Memory B cell (primary cell): Measurements from ENCODE around the gene ENO1.

Source experiments
- ATAC-seq: fragments of 150-1000 bp; cut with Tn5 transposase; 2 replicates; pipeline ENCODE4 v1.10.0; 2021; ENCODE audit warnings: low read depth, mild to moderate bottlenecking, moderate library complexity
- DNase-seq, 2 donors: peaks; one replicate each; pipeline ENCODE4 v3.0.0; 2022; ENCODE audit warnings: low spot score in 2 of 2
- H3K27ac Mint-ChIP-seq: one replicate; pipeline ENCODE4 v1.8.0; 2022; ENCODE audit warnings: mild to moderate bottlenecking, moderate library complexity, mixed read lengths
- H3K27me3 Mint-ChIP-seq: one replicate; pipeline ENCODE4 v1.8.0; 2022; ENCODE audit warnings: mixed read lengths
- H3K36me3 Mint-ChIP-seq: one replicate; pipeline ENCODE4 v1.8.0; 2022; ENCODE audit warnings: mild to moderate bottlenecking, mixed read lengths
- H3K4me1 Mint-ChIP-seq: one replicate; pipeline ENCODE4 v1.8.0; 2022; ENCODE audit warnings: mixed read lengths
- H3K4me3 Mint-ChIP-seq: one replicate; pipeline ENCODE4 v1.8.0; 2022; ENCODE audit warnings: mild to moderate bottlenecking, moderate library complexity, mixed read lengths
- H3K9me3 Mint-ChIP-seq: one replicate; pipeline ENCODE4 v1.8.0; 2022; ENCODE audit warnings: mixed read lengths

ENO1 gene

GRCh38 chr1:8870616-8871538 is 7.6 kb downstream of the ENO1 start:
- H3K4me1 Mint-ChIP-seq, result peaks cover 18% of the 10 kb centered on the region
- DNase-seq (no peak), ATAC-seq (no peak)
- H3K9me3 Mint-ChIP-seq, result no peaks in the 10 kb centered on the region
- H3K4me3 Mint-ChIP-seq, result no peak overlapping the region
- no peaks in the 10 kb centered on the region for H3K27me3 Mint-ChIP-seq
- H3K36me3 Mint-ChIP-seq, result peaks cover 40% of the 10 kb centered on the region
- H3K27ac Mint-ChIP-seq, result no peak overlapping the region

- peaks cover 15% of the 10 kb centered on the region for H3K4me1 Mint-ChIP-seq
- H3K9me3 Mint-ChIP-seq, result no peaks in the 10 kb centered on the region
- H3K4me3 Mint-ChIP-seq, result no peak overlapping the region
- no peak for DNase-seq
- no peaks in the 10 kb centered on the region for H3K27me3 Mint-ChIP-seq
- no peak overlapping the region for H3K27ac Mint-ChIP-seq
- ATAC-seq, result no peak
- peaks cover 38% of the 10 kb centered on the region for H3K36me3 Mint-ChIP-seq
Measured at GRCh38 chr1:8870103-8870502, 8.4 kb downstream of the ENO1 start.

GRCh38 chr1:8867878-8868567 is 10.5 kb downstream of the ENO1 start:
- Mint-ChIP-seq H3K9me3 (no peaks in the 10 kb centered on the region), H3K27ac (no peak overlapping the region), H3K4me3 (no peak overlapping the region), H3K4me1 (peaks cover 9% of the 10 kb centered on the region), H3K36me3 (peaks cover 37% of the 10 kb centered on the region), H3K27me3 (no peaks in the 10 kb centered on the region)
- no peak for DNase-seq
- ATAC-seq, result no peak

- no peak for ATAC-seq
- Mint-ChIP-seq H3K27ac (no peak overlapping the region), H3K9me3 (no peaks in the 10 kb centered on the region), H3K27me3 (no peaks in the 10 kb centered on the region), H3K4me1 (peaks cover 7% of the 10 kb centered on the region), H3K4me3 (no peak overlapping the region), H3K36me3 (peaks cover 37% of the 10 kb centered on the region)
- no peak for DNase-seq
Measured at GRCh38 chr1:8866792-8867415, 11.6 kb downstream of the ENO1 start.

GRCh38 chr1:8866173-8866791 is 12.2 kb downstream of the ENO1 start:
- Mint-ChIP-seq H3K27ac (no peak overlapping the region), H3K9me3 (no peaks in the 10 kb centered on the region), H3K36me3 (peaks cover 37% of the 10 kb centered on the region), H3K4me1 (peaks cover 7% of the 10 kb centered on the region), H3K27me3 (no peaks in the 10 kb centered on the region), H3K4me3 (no peak overlapping the region)
- no peak for DNase-seq
- ATAC-seq, result no peak

GRCh38 chr1:8864713-8865344 is 13.7 kb downstream of the ENO1 start:
- H3K36me3 Mint-ChIP-seq, result peaks cover 35% of the 10 kb centered on the region
- peaks cover 4% of the 10 kb centered on the region for H3K4me1 Mint-ChIP-seq
- H3K9me3 Mint-ChIP-seq, result no peaks in the 10 kb centered on the region
- H3K4me3 Mint-ChIP-seq, result no peak overlapping the region
- no peak for ATAC-seq
- DNase-seq, result no peak
- H3K27me3 Mint-ChIP-seq, result no peaks in the 10 kb centered on the region
- no peak overlapping the region for H3K27ac Mint-ChIP-seq

GRCh38 chr1:8863794-8864233 is 14.7 kb downstream of the ENO1 start:
- Mint-ChIP-seq H3K36me3 (peaks cover 31% of the 10 kb centered on the region), H3K27ac (no peak overlapping the region)
- ATAC-seq, result no peak

GRCh38 chr1:8863138-8863537 is 15.3 kb downstream of the ENO1 start:
- peaks cover 3% of the 10 kb centered on the region for H3K4me1 Mint-ChIP-seq
- no peaks in the 10 kb centered on the region for H3K9me3 Mint-ChIP-seq
- ATAC-seq, result no peak
- no peak for DNase-seq
- H3K27me3 Mint-ChIP-seq, result no peaks in the 10 kb centered on the region
- no peak overlapping the region for H3K27ac Mint-ChIP-seq
- H3K36me3 Mint-ChIP-seq, result peaks cover 33% of the 10 kb centered on the region
- H3K4me3 Mint-ChIP-seq, result no peak overlapping the region

More at GRCh38 chr1:8863794-8864233, 14.7 kb downstream of the ENO1 start:
- Mint-ChIP-seq H3K27me3 (no peaks in the 10 kb centered on the region), H3K4me3 (no peak overlapping the region), H3K9me3 (no peaks in the 10 kb centered on the region), H3K4me1 (peaks cover 3% of the 10 kb centered on the region)
- no peak for DNase-seq

- H3K27me3 Mint-ChIP-seq, result no peaks in the 10 kb centered on the region
- H3K4me1 Mint-ChIP-seq, result peaks cover 3% of the 10 kb centered on the region
- DNase-seq (peak; percentile 33 to 38), ATAC-seq (peak; percentile 55)
- no peak overlapping the region for H3K27ac Mint-ChIP-seq
- H3K4me3 Mint-ChIP-seq, result no peak overlapping the region
- peaks cover 28% of the 10 kb centered on the region for H3K36me3 Mint-ChIP-seq
- no peaks in the 10 kb centered on the region for H3K9me3 Mint-ChIP-seq
Measured at GRCh38 chr1:8862528-8862927, 16.0 kb downstream of the ENO1 start.

GRCh38 chr1:8860738-8861516 is 17.6 kb downstream of the ENO1 start:
- H3K36me3 Mint-ChIP-seq, result peaks cover 30% of the 10 kb centered on the region
- H3K27ac Mint-ChIP-seq, result no peak overlapping the region
- peaks cover 3% of the 10 kb centered on the region for H3K4me1 Mint-ChIP-seq
- no peaks in the 10 kb centered on the region for H3K27me3 Mint-ChIP-seq
- no peaks in the 10 kb centered on the region for H3K9me3 Mint-ChIP-seq
- DNase-seq, result no peak
- ATAC-seq, result no peak
- H3K4me3 Mint-ChIP-seq, result no peak overlapping the region

GRCh38 chr1:8858888-8859706 is 19.4 kb downstream of the ENO1 start:
- H3K4me3 Mint-ChIP-seq, result no peak overlapping the region
- peaks cover 3% of the 10 kb centered on the region for H3K4me1 Mint-ChIP-seq
- H3K27me3 Mint-ChIP-seq, result no peaks in the 10 kb centered on the region
- ATAC-seq (peak; percentile 89), DNase-seq (peak; percentile 47 to 52)
- H3K9me3 Mint-ChIP-seq, result no peaks in the 10 kb centered on the region
- peak overlapping the region; percentile 65 for H3K27ac Mint-ChIP-seq
- peaks cover 29% of the 10 kb centered on the region for H3K36me3 Mint-ChIP-seq

- H3K27me3 Mint-ChIP-seq, result no peaks in the 10 kb centered on the region
- DNase-seq (no peak), ATAC-seq (no peak)
- peak overlapping the region; percentile 65 for H3K27ac Mint-ChIP-seq
- H3K4me3 Mint-ChIP-seq, result no peak overlapping the region
- peaks cover 3% of the 10 kb centered on the region for H3K4me1 Mint-ChIP-seq
- no peaks in the 10 kb centered on the region for H3K9me3 Mint-ChIP-seq
- H3K36me3 Mint-ChIP-seq, result peaks cover 26% of the 10 kb centered on the region
Measured at GRCh38 chr1:8858112-8858668, 20.3 kb downstream of the ENO1 start.
